Activated effector memory CD4-positive, alpha-beta T cell treated with Interleukin-2 at 50 U/mL for 16 hours (primary cell): ENCODE data around the gene GOLM1.
"Not testable (repeated sequence)": the region's sequence is repeated elsewhere in the genome, so short reads cannot be mapped to it uniquely, and the experiment has no call there.

ENCODE experiments used
- DNase-seq: peaks from one replicate; pipeline ENCODE4 v3.0.0-alpha.2; 2020

GOLM1 gene, protein sequence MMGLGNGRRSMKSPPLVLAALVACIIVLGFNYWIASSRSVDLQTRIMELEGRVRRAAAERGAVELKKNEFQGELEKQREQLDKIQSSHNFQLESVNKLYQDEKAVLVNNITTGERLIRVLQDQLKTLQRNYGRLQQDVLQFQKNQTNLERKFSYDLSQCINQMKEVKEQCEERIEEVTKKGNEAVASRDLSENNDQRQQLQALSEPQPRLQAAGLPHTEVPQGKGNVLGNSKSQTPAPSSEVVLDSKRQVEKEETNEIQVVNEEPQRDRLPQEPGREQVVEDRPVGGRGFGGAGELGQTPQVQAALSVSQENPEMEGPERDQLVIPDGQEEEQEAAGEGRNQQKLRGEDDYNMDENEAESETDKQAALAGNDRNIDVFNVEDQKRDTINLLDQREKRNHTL

DNA sequence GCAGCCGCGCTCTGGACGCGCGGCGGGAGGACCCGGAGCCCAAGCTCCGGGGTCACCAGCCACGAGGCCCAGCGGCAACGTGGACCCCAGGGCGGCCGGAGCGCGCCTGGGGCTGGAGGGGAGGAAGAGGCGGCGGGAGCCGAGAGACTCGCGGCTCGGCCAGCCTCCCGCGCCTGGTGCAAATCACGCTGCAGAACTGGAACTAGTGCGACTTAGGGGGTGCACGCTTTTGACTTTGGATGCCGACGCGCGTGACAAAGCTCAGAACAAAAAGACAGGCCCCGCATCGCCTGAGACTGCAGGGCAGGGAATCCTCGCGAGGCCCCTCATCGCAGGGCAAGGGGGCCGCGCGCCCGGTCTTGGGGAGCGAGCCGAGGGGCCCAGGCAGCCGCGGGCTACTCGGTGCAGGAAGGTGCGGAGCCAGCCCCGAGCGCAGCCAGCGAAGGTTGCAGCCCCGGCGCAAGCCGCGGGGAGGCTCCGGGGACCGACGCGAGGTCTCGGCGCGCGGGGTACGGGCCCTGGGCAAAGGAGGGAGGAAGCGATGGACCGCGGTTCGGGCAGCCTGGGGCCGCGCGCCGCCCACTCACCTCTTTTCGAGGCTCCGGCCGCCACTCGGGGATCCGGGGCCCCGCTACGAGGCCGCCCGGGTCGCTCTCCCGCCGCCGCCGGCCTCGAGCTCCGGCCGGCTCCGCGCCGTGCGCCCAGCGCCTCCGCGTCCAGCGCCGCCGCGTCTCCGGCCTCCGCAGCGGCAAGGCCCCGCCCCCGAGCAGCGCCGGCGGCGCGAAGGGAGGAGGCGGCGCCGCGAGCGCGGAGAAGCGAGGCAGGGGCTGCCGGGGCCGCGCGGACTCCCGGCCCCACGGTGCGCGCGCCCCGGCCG is at the start of gene GOLM1:
Gene GOLM1 (minus strand): TSS at position 735 of the 877 bp plus-strand sequence. CDS start 20,238 bp downstream, outside the sequence.
- DNase-seq = no peak

DNA sequence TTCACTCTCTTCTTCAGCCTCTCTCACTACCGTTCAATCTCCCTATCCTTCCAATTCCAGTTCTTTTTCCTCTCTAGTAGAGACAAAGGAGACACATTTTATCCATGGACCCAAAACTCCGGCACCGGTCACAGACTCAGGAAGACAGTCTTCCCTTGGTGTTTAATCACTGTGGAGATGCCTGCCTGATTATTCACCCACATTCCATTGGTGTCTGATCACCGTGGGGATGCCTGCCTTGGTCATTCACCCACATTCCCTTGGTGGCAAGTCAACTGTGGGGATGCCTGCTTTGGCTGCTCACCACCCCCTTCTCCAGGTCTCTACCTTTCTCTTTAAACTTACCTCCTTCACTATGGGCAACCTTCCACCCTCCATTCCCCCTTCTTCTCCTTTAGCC is 47.3 kb upstream of the GOLM1 start:
- not testable (repeated sequence) for DNase-seq

DNA sequence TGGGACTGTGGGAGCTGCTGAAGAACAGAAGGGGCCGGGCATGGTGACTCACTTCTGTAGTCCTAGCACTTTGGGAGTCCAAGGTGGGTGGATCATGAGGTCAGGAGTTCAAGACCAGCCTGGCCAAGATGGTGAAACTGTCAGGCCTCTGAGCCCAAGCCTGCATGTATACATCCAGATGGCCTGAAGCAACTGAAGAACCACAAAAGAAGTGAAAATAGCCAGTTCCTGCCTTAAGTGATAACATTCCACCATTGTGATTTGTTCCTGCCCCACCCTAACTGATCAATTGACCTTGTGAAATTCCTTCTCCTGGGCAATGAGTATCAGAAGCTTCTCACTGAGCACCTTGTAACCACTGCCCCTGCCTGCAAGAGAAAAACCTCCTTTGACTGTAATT is 46.6 kb upstream of the GOLM1 start:
- DNase-seq = not testable (repeated sequence)

DNA sequence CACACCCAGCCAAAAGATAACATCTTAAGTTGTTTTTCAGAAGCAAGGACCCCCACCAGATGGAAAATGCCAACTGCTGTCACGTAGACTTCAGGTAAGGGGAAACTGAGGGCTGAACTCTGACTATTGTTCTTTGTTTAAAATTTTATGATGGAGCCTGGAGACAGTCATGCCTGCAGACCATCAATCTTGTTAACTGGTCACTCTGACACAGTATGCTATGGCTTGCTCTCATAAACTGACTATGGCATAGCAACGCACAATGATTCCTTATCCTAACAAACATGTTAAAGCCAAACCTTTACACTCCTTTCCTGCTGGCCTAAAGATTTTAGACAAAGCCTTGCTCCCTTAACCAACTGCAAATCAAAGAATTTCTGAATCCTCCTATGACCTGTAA is 43.6 kb upstream of the GOLM1 start:
- DNase-seq = no peak

DNA sequence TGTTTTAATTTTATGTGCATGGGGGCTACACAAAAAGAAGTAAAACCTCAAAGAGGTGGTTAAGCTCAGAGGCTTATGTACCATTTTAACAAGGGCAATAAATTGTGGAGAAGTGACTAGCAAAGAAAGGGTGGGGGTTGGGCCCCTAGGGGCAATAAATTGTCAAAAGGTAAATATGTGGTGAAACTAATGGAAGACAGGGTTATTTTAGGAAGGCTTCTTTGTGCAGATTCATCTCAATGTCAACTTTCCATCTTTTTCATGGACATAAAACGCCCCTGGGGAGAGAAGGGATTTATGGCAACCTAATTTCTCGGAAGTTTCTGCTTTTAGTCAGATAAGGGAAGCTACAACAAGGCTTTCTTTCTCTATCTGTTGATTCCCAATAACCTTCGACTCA is 42.5 kb upstream of the GOLM1 start:
- no peak for DNase-seq

DNA sequence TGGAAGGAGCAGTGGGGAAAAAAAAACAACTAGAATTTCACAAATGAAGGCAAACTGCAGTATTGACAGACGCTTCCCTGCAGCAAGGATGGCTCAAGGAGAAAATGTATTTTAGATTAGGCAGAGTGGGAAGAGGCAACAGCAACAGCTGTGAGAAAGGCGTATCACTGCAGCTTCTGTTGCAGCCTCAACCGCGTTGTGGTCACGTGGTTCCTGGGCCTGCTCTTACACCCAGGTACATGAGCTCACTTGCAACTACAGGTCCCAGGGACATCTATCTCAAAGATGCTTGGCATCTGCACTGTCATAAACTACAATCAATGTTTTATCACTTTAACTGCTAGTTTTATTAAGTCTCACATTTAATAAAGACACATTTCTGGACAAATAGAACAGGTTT is 36.0 kb upstream of the GOLM1 start:
- no peak for DNase-seq

DNA sequence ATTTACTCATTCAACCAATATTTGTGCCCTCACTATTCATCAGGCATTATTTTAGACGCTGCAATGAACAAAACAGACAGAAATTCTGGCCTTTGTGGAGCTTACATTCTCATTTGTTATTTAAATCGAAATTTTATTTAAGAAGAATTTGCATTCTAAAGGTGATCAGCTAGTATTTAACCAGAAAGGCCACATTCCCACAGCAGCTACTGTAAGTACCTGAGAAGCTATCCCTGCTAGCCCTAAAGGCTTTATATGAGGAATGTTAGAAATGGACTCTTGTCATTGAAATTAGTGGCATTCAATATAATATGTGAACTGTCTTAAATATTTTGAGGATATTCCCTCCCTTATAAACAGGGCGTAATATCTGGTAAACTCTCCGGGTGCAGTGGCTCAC is 35.0 kb upstream of the GOLM1 start:
- no peak for DNase-seq

DNA sequence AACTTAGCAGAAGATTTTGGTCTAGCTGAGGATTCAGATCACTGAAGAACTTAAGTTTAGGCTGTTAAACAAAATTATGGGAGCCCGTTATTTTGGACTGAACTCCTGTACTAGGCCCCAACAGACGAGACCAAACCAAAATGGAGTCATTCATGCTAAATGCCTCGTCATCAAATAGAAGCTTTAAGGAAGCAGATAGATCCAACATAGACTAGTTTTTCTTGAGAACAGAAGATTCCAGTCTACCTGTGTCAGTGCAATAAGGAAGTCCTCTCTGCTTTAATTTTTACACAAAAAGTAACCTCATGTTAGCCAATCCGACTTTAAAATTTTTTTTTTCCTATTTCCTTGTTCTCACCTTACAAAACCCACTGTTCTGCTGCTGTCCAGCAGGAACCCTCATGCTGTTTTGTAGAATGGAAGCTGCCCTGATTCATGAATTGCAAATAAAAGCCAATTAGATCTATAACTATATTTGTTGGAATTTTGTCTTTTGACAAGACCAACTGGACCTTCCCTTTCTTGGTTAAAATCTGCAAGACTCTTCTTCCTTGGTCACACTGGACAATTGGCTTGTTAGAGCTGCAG is 29.0 kb upstream of the GOLM1 start:
- DNase-seq = no peak

DNA sequence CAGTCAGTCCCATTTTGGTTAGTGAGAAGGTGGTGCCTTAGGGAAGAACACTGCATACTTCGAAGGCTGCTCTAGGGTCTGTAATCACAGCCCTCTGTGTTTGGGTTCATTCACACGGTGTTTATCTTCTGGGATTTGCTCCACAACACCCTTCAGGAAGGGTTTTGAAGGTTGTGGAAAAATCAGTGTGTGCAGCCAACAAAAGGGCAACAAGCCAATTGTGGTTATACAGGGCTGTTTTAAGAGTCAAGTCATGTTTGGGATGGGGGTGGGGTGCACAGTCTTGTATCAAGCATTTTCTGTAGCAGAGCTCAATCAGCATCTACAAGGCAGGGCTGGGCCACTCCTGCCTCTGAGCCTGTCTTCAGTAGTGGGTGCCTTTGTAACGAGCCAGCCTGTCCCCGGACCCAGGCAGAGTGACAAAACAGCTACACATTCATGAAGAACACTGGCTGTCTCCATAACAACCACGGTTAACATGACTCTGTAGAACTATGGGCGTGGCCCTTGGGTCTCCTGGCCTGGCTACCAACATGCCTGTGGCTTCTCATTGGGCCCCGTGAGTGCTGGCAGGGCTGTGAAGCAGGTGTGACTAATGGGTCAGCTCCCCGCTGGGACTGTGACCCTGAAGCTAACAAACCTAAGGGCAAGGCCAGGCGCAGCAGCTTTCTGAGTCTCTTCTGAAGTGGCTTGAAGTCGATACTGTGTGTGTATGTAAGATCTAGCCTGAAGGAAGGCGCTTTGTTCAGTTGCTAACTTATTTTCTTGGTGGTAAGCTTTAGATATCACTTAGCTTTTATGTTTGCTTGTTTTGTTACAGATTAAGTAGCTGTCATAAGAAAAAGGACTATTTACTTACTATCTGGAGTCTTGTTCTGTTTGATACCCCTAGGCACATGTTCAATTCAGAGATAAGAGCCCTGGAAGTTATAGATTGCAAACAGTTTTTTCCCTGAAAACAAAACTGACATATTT is 27.9 kb upstream of the GOLM1 start:
- DNase-seq = no peak

DNA sequence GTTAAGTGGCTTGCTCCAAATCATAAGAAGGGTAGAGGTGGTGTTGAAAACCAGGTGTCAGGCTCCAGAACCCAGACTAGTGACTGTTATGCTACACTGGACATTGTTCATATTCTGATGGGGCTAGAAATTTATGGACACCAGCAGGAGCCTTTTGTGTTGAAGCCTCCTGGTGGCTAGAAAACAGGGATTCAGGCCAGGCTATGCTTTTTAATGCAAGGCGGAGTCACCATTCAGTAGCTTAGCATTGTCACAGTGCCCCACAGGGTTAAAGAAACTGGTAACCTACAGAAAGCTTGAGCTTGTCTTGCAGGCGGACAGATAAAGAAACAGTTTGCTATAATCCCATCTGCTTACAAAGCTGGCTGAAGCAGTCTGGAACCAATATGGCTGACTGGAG is 23.0 kb upstream of the GOLM1 start:
- no peak for DNase-seq

DNA sequence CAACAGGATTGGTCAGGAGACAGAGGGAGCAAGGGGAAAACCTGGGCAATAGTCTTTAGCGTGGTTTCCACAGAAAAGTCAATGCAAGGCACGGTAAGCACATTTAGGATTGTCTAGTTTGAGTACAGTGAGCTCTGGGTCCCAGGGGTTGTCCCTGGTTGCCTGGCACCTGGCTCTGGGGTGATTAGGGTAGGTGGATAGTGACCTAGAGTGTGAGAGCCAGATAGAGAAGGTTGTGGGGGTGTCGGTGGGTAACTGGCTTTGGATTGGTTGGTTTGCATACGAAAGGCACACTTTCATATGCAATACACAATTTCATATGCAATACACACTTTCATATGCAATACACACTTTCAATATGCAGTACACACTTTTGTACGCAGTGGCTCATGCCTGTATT is 20.1 kb upstream of the GOLM1 start:
- no peak for DNase-seq

DNA sequence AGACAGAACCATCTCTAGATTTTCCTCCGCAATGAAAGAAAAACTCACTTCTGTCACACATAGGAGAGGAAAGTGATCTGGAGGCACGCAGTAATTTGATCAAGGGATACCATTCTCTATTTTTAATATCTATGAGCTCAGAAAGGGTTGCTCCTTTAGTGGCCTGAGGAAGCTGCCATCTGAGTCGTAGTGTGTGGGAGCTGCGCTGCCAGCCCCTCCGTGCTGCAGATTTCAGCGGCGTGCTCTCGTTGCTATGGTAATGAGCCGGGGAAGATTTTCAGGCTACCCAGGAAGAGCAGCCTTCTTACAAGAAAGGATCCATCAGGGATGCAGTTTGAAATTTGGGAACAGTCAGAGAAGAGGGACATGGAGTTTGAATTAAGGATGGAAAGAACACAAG is 17.1 kb upstream of the GOLM1 start:
- DNase-seq = no peak

DNA sequence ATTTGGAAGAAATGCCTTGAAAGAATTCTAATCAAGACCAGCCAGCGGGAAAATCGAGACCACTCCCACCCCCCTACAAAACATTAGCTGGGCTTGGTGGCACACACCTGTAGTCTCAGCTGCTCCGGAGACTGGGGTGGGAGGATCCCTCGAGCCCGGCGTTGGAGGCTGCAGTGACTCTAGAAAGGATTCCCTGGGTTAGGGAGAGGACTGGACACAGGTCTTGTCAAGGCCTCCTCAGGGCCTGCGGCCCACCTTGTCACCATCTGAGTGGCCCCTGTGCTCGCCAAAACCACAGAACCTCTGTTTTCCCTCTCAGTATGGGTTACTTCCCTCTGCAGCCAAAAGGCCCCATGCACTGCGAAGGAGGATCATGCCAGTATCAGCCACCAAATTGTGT is 16.5 kb upstream of the GOLM1 start:
- DNase-seq = no peak

DNA sequence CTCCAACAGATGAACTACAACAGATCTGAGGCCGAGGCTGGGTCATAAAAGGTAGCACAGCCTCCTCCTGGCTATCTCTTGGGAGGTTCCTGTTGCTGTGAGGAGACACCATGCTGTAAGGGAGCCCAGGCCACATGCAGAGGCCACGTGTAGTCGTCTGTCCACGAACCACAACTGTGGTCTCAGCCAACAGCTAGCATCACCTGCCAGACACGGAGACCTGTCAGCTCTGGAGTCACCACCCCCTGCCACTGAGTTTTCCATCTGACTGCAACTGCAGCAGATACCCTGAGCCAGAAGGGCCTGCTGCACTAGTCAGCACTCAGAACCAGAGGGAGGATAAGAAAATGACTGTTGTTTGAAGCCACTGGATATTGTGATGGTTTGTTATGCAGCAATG is 12.7 kb upstream of the GOLM1 start:
- DNase-seq = no peak

DNA sequence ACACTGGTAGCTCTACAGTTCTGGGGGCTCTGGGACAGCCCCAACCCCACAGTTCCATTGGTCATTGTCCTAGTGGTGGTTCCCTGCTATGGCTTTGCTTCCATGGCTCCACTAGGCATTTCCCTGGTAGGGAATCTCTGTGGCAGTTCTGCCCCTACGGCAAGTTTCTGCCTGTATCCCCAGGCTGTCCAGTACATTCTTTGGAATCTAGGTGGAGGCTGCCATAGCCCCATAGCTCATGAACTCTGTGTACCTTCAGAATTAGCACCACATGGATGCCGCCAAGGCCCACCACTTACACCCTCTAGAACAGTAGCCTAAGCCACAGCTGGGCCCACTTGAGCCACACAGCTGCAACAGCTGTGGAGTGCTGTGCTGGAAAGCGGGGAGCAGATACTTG is 3.3 kb upstream of the GOLM1 start:
- no peak for DNase-seq

DNA sequence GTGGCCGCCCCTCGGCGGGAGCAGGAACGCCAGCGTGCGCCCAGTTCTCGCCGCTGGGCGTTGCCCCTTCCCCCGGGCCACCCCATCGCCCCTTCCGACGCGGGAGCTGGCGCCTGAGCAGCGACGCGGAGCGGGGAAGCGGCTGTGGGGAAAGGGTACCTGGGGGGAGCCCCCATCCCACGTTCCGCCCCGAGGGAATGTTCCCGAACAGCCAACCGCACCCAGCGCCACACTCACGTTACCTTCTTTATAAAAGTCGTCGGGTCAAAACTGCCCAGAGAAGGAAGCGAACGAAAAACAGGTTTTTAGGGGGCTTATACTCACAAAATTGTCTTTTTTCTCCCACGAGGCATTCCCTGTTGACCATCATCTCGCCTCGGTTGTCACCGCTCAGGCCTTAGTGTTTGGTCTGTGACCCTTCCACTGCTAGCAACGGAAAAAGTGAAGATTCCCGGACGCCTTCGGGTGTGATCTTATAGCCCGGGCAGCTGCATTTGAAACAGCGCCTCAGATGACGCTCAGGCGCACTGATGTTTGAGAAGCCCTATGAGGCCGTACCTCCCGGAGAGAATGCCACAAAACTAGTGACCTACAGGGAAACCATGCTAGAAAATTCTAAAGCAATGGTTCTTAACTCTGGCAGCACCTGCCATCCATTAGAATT is 475 bp upstream of the GOLM1 start:
- DNase-seq = no peak

DNA sequence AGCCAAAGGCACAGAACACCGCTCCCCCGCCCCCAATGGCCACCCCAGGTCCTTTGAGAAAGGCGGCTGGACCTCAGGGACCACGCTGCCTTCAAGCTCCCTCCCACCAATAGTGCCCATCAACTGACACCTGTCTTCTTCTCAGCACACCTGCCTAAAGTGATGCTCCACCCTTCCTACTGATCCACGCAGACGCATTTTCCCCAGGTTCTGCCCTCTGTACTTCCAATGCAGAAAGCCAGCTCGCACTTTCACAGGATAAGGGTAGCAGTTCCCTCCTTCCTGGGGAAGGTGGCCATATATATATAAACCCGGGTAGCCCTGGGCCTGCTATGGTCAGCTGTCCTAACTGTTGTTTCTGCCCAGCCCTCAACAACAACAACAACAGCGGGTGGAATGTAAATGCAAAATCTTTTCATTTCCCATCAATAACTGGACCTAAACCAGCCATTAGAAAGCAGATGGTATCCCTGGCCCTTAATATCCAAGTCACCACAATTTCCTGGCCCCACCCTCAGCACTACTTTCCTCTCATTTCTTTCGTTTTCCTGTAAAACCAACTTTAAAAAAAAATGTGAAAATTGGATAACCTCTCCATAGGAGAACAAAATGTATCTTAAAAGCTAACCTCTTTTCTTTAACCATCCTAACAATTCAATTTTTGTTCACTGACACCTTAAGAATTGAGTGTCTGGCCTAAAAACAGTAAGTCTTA is 1.7 kb downstream of the GOLM1 start:
- DNase-seq = no peak

DNA sequence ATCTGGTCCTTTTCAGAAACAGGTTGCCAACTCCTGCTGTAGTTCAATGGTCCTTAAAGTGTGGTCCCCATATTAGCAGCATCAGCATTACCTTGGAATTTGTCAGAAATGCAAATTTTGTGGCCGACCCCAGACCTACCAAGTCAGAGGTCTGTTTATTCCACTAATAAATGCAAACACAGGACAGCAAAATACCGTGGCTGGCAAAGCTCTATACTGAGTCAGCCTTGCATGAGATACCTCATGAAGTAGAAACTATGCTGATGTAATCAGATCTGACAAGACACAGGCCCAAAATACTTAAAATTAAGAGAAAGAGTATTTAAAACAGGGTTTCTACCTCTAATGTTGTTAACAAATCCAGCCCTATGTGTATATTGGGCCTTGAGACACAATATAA is 3.0 kb downstream of the GOLM1 start:
- no peak for DNase-seq

DNA sequence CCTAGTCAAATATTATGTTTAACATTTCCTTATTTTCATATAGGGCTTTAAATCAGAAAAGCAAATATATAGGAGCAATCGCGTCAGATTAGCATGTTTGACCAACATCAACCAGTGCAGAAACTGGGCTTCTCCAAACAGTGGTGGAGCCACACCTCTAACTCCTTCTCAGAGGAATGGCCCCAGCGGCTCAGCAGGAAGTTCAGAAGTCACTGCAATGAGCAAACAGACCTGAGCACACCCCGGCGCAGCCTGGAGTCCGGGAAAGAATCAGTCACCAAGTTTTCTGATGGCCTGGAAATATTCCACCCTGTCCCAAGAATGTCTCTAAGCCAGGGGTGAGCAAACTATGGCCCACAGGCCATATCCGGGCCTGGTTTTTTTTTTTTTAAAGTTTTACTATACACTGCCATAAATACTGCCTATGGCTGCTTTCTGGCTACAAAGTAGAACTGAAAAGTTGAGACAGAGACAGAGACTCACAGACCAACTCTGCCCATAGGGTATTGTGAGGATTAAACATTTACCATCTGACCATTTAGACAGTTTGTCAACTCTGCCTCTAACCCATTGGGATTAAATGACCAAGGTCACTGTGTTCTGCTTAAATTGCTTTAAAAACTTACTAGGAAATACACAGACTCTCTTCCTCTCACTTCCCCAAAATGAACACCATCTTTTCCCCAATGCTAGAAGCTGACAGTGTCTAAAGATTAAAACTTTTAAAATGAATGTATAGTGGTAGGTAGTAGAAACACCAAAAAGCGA is 5.4 kb downstream of the GOLM1 start:
- DNase-seq = no peak

DNA sequence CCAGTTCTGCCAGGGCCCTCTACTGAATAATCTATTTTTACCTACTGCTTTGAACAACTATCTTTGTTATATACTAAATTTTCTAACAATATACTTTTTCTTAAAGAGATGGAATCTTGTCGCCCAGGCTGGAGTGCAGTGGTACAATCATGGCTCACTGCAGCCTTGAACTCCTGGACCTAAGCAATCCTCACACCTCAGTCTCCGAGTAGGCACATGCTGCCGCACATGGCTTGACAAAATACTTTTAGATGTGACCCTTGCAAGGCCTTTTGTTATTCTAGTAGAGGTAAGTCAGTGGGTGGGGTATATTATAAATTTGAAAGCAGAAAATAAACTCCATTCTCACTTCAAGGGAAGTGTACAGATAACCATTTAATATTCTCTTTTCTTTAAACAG is 7.9 kb downstream of the GOLM1 start:
- no peak for DNase-seq

DNA sequence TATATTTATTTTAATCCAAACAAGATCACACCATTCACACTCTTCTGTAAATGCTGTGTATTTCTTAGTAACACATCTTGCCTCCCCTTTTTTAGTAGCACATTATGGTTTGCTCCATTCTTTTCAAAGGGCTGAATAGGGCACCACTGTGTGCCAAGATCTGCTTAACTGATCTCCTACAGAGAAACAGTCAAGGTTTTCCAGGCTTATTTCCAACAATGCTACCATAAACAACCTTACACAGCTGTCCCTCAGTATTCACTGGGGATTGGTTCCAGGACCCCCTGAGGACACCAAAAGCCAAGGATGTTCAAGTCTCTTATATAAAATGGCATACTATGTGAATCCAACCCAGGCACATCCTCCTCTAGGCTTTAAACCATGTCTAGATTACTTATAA is 16.5 kb downstream of the GOLM1 start:
- no peak for DNase-seq
